ENCODE measurements around the gene MRM3. TPM values are rescaled to one million over a fixed set of nuclear protein-coding genes. Genes with fewer than 3 reads are reported as not detected.

Gene MRM3
- total and polyA plus RNA-seq, 2 of the 4 experiments (the other 2 are of a cell fraction) = 9.0 to 15.2 TPM

- Histone ChIP-seq H3K4me2 (ENCODE audit: low read depth, low read length) (no peak overlapping the region), H3K9me1 (ENCODE audit: insufficient read depth, low read length) (no peaks in the 10 kb centered on the region), H3K18ac (ENCODE audit: low read depth, low read length) (no peak overlapping the region), H2BK15ac (ENCODE audit: low read depth, low read length) (no peak overlapping the region), H3K9me3 (ENCODE audit: control insufficient read depth, insufficient read depth, low read length) (no peaks in the 10 kb centered on the region), H3K23ac (ENCODE audit: low read depth, low read length) (no peak overlapping the region), H3K36me3 (ENCODE audit: control insufficient read depth, insufficient read depth, low read length) (peaks cover 42% of the 10 kb centered on the region), H2BK120ac (ENCODE audit: low read depth, low read length) (no peak overlapping the region), H2AK9ac (replicated peaks; ENCODE audit: low read depth, low read length, poor library complexity) (no peak overlapping the region), H3K56ac (ENCODE audit: extremely low read depth, insufficient read depth, low read length) (no peak overlapping the region), H4K8ac (ENCODE audit: low read depth in 2 of 2, low read length in 2 of 2) (no peak overlapping the region), H3K4ac (ENCODE audit: low read depth, low read length) (no peak overlapping the region), H3K4me1 (ENCODE audit: control insufficient read depth, insufficient read depth, low read length) (no peaks in the 10 kb centered on the region), H3K27ac (ENCODE audit: insufficient read depth, low read length) (no peak overlapping the region), H4K5ac (ENCODE audit: low read depth, low read length) (no peak overlapping the region), H4K20me1 (ENCODE audit: insufficient read depth, low read length) (no peaks in the 10 kb centered on the region), H3K4me3 (ENCODE audit: insufficient read depth, low read depth, low read length) (no peak overlapping the region), H3K27me3 (ENCODE audit: control insufficient read depth, insufficient read depth, low read length) (no peaks in the 10 kb centered on the region), H2BK5ac (ENCODE audit: low read depth, low read length, poor library complexity, severe bottlenecking) (no peak overlapping the region), H2AFZ (replicated peaks; ENCODE audit: low read length, poor library complexity) (no peak overlapping the region), H4K91ac (ENCODE audit: insufficient read depth, low read depth, low read length) (no peak overlapping the region), H3K9ac (ENCODE audit: low read depth, low read length) (no peak overlapping the region), H3K14ac (replicated peaks; ENCODE audit: low read depth, low read length) (no peak overlapping the region), H3K79me1 (ENCODE audit: low read depth in 1 of 2, low read length in 2 of 2) (peaks cover 0 to 3% of the 10 kb centered on the region in 2 experiments; a peak in 1 of 4 replicates), H2BK20ac (ENCODE audit: low read depth, low read length) (no peak overlapping the region), H2AK5ac (ENCODE audit: low read depth, low read length) (no peak overlapping the region)
- in situ Hi-C loops (cut with MboI; ENCODE audit: low sequenced_read_pairs) = no loop called here
- DNase-seq (no peak), ATAC-seq (ENCODE audit: low read depth) (no peak)
- ChIA-PET CTCF (no interaction called here), POLR2A (ENCODE audit: unreplicated experiment) (no interaction called here)
- intact Hi-C loops (cut with micrococcal nuclease) = no loop called here
- TF ChIP-seq USF2 (IDR thresholded peaks at IDR 0.05; ENCODE audit: low read depth, low read length) (no peak), CTCF (conservative IDR thresholded peaks at IDR 0.05; ENCODE audit: low read depth, low read length) (no peak), SMC3 (IDR thresholded peaks at IDR 0.05; ENCODE audit: low read depth, low read length) (no peak), MAFK (IDR thresholded peaks at IDR 0.05; ENCODE audit: low read depth, low read length) (no peak), MXI1 (IDR thresholded peaks at IDR 0.05; ENCODE audit: borderline replicate concordance, low read depth, low read length) (no peak), POLR2A (IDR thresholded peaks at IDR 0.05; ENCODE audit: low read depth, low read length) (no peak)
- WGBS, 2 experiments (ENCODE audit: extremely low coverage in 2 of 2, insufficient read length in 1 of 2) = 100% methylated on average over 1 of the region's 5 CpGs; no CpG with 5 or more reads in 1 of the 2 experiments
- no TSS peak for BruUV-seq (replicated peaks)
- dilution Hi-C loops (cut with HindIII; ENCODE audit: low sequenced_read_pairs, unreplicated experiment) = no loop called here
These were observed 22.2 kb upstream of the MRM3 start for GRCh38 chr17:759964-760363.

Data from IMR-90 (cell line).